B cell (primary cell): ENCODE measurements around the gene ERICH2. TPM values are rescaled to one million over a fixed set of nuclear protein-coding genes. Genes with fewer than 3 reads are reported as not detected.

Experiments
- ATAC-seq: fragments of 200-7000 bp; cut with Tn5 transposase; one replicate; pipeline ENCODE4 v1.10.0; 2021; ENCODE audit warnings: low read depth, mild to moderate bottlenecking, moderate number of reproducible peaks, moderate library complexity
- CTCF ChIA-PET: fragments of 350-600 bp; sonication (Branson Sonifier 250); formaldehyde crosslinking; loops from one replicate; lab custom pipeline; 2021; ENCODE audit warnings: antibody characterized with exemption, inconsistent platforms; lab: Charles Lee
- POLR2A ChIA-PET: fragments of 350-600 bp; sonication (Branson Sonifier 250); formaldehyde crosslinking; loops from one replicate; lab custom pipeline; 2021; ENCODE audit warnings: antibody characterized with exemption; lab: Charles Lee
- DNase-seq: peaks from one replicate; pipeline ENCODE4 v3.0.0; 2013
- H2AFZ ChIP-seq: 2 replicates; pipeline ENCODE4 v1.6.1; 2012; ENCODE audit warnings: mild to moderate bottlenecking, low read depth, low read length; ENCODE audit not compliant: insufficient read depth, poor library complexity, severe bottlenecking
- H3K27ac ChIP-seq, 2 donors: 1 replicate in 1 of 2; 2 replicates in 1 of 2; pipeline ENCODE4 v1.5.1; 2012 to 2013; ENCODE audit warnings: low read length in 2 of 2, mild to moderate bottlenecking in 2 of 2, moderate library complexity in 1 of 2
- H3K27me3 ChIP-seq, 4 experiments: fragments of 200-600 bp in 1 of 4; sonication (generic) in 1 of 4; replicated peaks in 1 of 4; 1 replicate in 2 of 4; 2 replicates in 2 of 4; pipeline versions ENCODE4 v1.6.1 to v1.7.0; 2013 to 2016; ENCODE audit warnings: low read length in 3 of 4, mild to moderate bottlenecking in 2 of 4, mixed read lengths in 1 of 4, moderate library complexity in 1 of 4; ENCODE audit not compliant: insufficient read depth in 4 of 4, control insufficient read depth in 3 of 4; ENCODE audit errors: control extremely low read depth in 1 of 4
- H3K36me3 ChIP-seq, 2 experiments: replicated peaks in 1 of 2; 1 replicate in 1 of 2; 2 replicates in 1 of 2; pipeline versions ENCODE4 v1.6.1 to v1.7.1; 2013; ENCODE audit warnings: low read length in 1 of 2; ENCODE audit not compliant: insufficient read depth in 2 of 2, control insufficient read depth in 1 of 2; ENCODE audit errors: control extremely low read depth in 1 of 2, extremely low read depth in 1 of 2
- H3K4me1 ChIP-seq, 2 donors: fragments of 200-600 bp in 1 of 2; sonication (generic) in 1 of 2; 1 replicate in 1 of 2; 2 replicates in 1 of 2; pipeline versions ENCODE4 v1.5.1 to v1.6.1; 2013 to 2017; ENCODE audit warnings: low read length in 2 of 2; ENCODE audit not compliant: control insufficient read depth in 2 of 2, insufficient read depth in 2 of 2
- H3K4me2 ChIP-seq: replicated peaks from 2 replicates; pipeline ENCODE3; 2012; ENCODE audit warnings: mild to moderate bottlenecking, low read depth, low read length; ENCODE audit not compliant: poor library complexity, severe bottlenecking
- H3K4me3 ChIP-seq, 5 experiments: fragments of 200-600 bp in 1 of 5; sonication (generic) in 1 of 5; 1 replicate in 3 of 5; 2 replicates in 2 of 5; pipeline versions ENCODE4 v1.5.1 to v1.7.0; 2011 to 2016; ENCODE audit warnings: low read length in 4 of 5, mild to moderate bottlenecking in 4 of 5, low read depth in 2 of 5, control low read depth in 1 of 5, moderate library complexity in 1 of 5; ENCODE audit not compliant: insufficient read depth in 1 of 5; ENCODE audit errors: control extremely low read depth in 1 of 5, extremely low read depth in 1 of 5
- H3K79me2 ChIP-seq: fragments of 200-600 bp; sonication (generic); one replicate; pipeline ENCODE4 v1.6.0; 2016; ENCODE audit warnings: low read length; ENCODE audit not compliant: control insufficient read depth, insufficient read depth
- H3K9ac ChIP-seq: fragments of 200-600 bp; sonication (generic); 2 replicates; pipeline ENCODE4 v1.6.1; 2017; ENCODE audit warnings: mild to moderate bottlenecking, low read length, moderate library complexity
- H3K9me3 ChIP-seq, 3 donors: one replicate each; pipeline versions ENCODE4 v1.6.1 to v1.7.1; 2013; ENCODE audit warnings: low read length in 2 of 3; ENCODE audit not compliant: control insufficient read depth in 2 of 3, insufficient read depth in 1 of 3; ENCODE audit errors: control extremely low read depth in 1 of 3
- H4K20me1 ChIP-seq: 2 replicates; pipeline ENCODE4 v1.6.0; 2012; ENCODE audit warnings: mild to moderate bottlenecking, low read length; ENCODE audit not compliant: insufficient read depth, control insufficient read depth, poor library complexity, severe bottlenecking
- H3K27ac Mint-ChIP-seq: one replicate; pipeline ENCODE4 v1.8.0; 2021; ENCODE audit warnings: mixed read lengths
- H3K27me3 Mint-ChIP-seq: one replicate; pipeline ENCODE4 v1.8.0; 2021; ENCODE audit warnings: mixed read lengths
- H3K4me1 Mint-ChIP-seq: one replicate; pipeline ENCODE4 v1.8.0; 2021; ENCODE audit warnings: mixed read lengths
- H3K4me3 Mint-ChIP-seq: one replicate; pipeline ENCODE4 v1.8.0; 2021; ENCODE audit warnings: mixed read lengths
- H3K9me3 Mint-ChIP-seq: one replicate; pipeline ENCODE4 v1.8.0; 2022; ENCODE audit warnings: mixed read lengths; ENCODE audit not compliant: insufficient read depth
- CTCF ChIP-seq: fragments of 200-600 bp; IDR thresholded peaks from one replicate; pipeline ENCODE4 v1.8.0; 2022; ENCODE audit warnings: antibody characterized with exemption, mild to moderate bottlenecking
- EZH2 ChIP-seq: IDR thresholded peaks from 2 replicates; pipeline ENCODE4 v1.6.1; 2012; ENCODE audit warnings: borderline replicate concordance, low read depth, mild to moderate bottlenecking, moderate library complexity, low read length; ENCODE audit not compliant: insufficient read depth, poor library complexity, severe bottlenecking
- WGBS: methylation state at CpG from one replicate; pipeline ENCODE4 v1.1.5; 2013; ENCODE audit warnings: missing lambda C conversion rate; ENCODE audit not compliant: insufficient coverage; 5-methylcytosine and 5-hydroxymethylcytosine counted together
- intact Hi-C: fragments of 100-400 bp; cut with micrococcal nuclease; formaldehyde crosslinking; loops from one replicate; pipeline ENCODE4 v1.10.0; 2022
- polyA plus RNA-seq: library from polyadenylated mRNA; depleted of rRNA; stranded (reverse); fragments of >200 nt; gene quantifications from 2 replicates; pipeline ENCODE4 v1.2.3, GENCODE V29; 2012
- total RNA-seq, 2 donors: library from RNA; stranded (reverse); fragments of 120-200 nt in 1 of 2; gene quantifications; 1 replicate in 1 of 2; 2 replicates in 1 of 2; pipeline versions ENCODE4 v1.2.3 to v1.2.4, GENCODE V29; 2013 to 2022

The ERICH2 gene
- total and polyA plus RNA-seq, 2 donors (not counting 1 experiment from before 2014, with no cell fraction given): not detected

DNA sequence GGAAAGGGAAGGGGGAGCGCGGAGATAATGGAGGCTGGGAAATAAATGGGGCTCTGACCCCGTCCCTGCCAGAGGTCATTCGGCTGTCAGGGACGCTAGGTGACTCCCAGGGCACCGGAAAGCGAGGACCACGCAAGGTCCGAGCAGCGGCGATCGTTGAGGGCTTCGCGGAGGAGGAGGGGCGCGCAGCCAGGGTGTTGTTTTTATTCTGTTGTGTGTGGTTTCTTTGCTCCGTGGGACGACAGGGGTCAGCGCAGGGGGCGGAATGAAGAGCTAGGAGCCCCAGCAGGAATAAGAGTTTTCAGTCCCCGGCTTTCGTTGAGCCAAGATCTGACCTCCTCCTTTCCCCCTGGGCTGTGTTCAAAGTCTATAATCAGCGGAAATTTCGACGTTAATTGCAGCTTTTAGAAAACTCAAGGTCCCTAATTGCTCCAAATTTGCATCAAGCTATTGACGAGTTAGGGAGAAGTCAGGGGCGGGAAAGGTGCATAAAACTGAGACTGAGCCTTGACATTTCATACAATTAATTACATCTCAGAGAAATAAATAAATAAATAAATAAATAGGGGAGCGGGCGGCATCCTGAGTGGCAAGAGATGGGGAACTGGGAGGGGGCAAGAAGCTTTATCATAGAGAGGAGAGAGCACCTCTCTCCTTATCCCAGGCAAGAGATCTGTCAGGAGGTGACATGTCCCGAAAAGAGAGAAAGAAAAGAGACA, 48.7 kb downstream of the ERICH2 start:
- no peaks in the 10 kb centered on the region for H3K9me3 Mint-ChIP-seq
- WGBS: 14% methylated on average over 22 of the region's 30 CpGs
- peaks cover 0 to 99% (median 69%) of the 10 kb centered on the region in 4 experiments for H3K27me3 ChIP-seq
- H2AFZ ChIP-seq: no peak overlapping the region
- H3K27ac ChIP-seq: no peak overlapping the region
- peaks cover 81 to 84% of the 10 kb centered on the region in 2 donors for H3K4me1 ChIP-seq
- H4K20me1 ChIP-seq: no peaks in the 10 kb centered on the region
- H3K4me1 Mint-ChIP-seq: peaks cover 70% of the 10 kb centered on the region
- H3K36me3 ChIP-seq: no peaks in the 10 kb centered on the region
- H3K27ac Mint-ChIP-seq: peak overlapping the region; percentile 32
- ATAC-seq (no peak), DNase-seq (peak; percentile 25)
- peak overlapping the region in 1 of 5 experiments; percentile 16 for H3K4me3 ChIP-seq
- H3K4me2 ChIP-seq: peak overlapping the region; percentile 90
- H3K79me2 ChIP-seq: no peaks in the 10 kb centered on the region
- ChIA-PET CTCF (interaction anchor here (1.0 kb wide), 1 partner anchor 1284 kb away, joined by 3 read pairs; no protein-coding TSS in a partner anchor), POLR2A (no interaction called here)
- no peak overlapping the region for H3K9ac ChIP-seq
- TF ChIP-seq CTCF (no peak), EZH2 (no peak)
- intact Hi-C loops: loop anchor here (5.0 to 10.0 kb wide), 3 partner anchors 47 to 1278 kb away; partner anchors contain the start of gene ERICH2
- H3K9me3 ChIP-seq: peaks cover 0 to 91% (median 2%) of the 10 kb centered on the region in 3 donors
- H3K27me3 Mint-ChIP-seq: peaks cover 77% of the 10 kb centered on the region
- peak overlapping the region; percentile 55 for H3K4me3 Mint-ChIP-seq
